GM19023 (cell line): ENCODE data around the gene NTSR1.

Experiments used
- ATAC-seq: cut with Tn5 transposase; IDR thresholded peaks from one replicate; pipeline ENCODE4 v1.9.1; 2021; ENCODE audit warnings: mild to moderate bottlenecking, moderate library complexity; ENCODE audit not compliant: unreplicated experiment

Gene NTSR1

DNA sequence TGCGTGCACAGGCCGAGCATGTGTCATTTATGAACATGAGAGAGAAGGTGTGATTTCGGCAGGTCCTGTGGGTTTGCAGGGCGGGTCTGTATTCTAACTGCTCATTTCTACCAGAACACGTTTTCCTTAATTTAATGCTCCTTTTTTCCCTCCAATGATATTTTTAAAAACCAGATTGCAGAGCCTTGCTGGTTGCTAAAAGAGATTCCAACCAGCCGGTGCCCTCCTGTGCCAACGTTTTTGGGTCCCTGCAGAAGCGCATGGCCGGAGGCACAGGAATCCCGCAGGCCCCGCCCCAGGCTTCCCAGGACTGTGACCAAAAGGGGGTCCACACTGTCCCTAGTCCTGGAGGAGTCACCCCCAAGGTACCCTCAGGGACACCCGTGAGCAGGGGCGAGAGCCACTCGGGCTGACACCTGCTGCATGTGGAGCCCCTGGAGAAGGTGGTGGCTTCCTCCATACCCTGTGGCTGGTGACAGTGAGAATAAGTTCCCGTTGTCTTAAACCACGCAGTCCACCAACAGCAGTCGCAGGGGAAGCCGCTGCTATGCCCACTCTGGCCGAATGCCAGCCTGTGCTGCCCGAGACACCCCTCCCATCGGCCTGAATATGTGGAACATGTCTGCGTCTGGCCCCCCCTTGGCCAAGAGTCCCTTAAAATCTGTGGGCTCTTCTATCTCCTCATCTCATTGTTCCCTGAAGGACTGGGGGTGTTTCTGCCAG is 15.7 kb upstream of the NTSR1 start:
- no peak for ATAC-seq

DNA sequence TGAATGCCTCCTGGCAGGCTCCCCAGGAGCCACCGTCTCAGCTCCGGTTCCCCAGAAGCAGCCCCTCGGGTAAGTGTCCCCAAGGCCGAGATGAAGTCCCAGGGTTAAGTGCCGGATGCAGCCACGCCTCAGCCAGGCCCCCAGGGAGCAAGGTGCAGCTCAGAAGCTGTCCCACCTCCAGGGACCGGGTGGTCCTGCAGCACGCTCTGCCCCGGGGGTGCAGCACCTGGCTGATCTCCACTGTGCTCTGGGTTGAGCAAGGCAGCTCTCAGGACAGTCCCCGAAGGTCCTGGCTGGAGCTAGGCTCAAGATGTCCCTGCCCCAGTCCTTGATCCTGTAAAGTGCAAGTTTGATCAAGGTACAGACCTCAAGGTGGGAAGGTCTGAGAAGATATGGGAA is 15.1 kb upstream of the NTSR1 start:
- no peak for ATAC-seq

DNA sequence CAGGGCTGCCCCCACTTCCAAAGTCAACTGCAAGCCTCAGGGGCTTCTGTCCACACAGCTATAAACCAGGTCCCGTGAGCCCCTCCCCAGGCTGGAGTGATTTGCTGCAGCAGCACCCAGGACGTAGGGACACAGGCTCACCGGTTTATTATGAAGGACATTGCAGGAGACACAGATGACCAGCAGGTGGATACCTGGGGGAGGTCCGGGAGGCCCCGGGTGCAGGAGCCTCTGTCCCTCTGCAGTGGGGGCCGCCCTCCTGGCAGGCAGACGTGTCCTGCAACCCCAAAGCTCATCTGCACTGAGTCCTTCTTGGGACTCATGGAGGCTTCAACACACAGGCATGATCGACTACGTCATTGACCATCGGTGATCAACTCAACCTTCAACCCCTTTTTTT is 14.5 kb upstream of the NTSR1 start:
- ATAC-seq: no peak

DNA sequence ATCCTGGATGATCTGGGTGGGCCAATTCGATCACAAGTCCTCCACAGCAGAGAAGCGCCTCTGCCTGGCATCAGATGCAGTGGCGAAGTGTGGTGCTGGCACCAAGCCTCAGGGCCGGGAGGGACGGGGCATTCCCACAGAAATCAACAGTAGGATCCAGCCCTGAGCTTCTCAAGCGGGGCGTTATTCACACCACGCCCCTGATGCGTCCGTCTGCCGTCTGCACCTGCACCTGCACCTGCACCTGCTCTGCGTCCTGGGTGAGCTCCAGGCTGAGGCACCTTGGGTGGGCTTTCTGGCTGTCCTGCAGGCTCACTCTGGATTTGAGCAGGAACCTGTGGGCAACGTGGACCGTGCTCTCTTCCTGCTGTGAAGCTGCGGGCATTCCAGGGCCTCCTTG is 13.8 kb upstream of the NTSR1 start:
- ATAC-seq: no peak

DNA sequence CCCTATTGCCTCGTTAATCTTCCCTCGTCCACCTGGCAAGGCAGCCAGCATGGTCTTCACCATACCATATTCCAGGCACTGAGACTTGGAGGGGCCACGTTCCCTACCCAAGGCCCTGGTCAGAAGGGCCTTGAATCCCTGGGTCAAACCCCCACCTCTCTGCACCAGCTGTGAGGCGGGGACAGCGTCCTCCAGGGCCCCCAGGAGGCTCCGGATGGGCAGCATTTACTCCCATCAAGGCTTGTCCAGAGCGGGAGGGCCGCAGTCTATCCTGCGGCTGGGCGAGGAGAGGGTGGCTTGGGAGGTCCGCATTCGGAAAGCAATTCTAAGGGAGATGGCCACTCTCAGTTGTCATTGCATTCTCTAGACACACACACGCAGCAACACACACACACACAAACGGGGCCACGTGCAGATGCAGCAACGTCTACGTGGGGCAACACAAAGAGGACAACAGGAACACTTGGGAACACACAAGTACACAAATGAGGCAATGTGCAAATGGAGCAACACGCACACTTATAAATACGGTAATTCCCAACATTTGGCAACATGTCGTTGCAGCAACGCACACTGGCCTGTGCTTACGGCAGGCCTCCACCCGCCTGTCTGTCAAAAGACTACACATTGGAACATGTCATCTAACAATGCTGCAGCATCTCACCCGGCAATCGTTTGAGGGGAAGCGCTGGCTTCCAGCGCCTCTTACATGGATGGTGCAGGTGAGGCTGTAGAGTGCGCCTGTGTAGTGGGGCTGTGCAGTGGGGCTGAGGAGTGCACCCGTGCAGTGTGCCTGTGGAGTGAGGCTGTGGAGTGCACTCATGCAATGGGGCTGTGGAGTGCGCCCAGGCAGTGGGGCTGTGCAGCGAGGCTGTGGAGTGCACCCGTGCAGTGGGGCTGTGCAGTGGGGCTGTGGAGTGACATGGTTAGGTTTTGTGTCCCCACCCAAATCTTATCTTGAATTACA is 12.9 kb upstream of the NTSR1 start:
- ATAC-seq: no peak

DNA sequence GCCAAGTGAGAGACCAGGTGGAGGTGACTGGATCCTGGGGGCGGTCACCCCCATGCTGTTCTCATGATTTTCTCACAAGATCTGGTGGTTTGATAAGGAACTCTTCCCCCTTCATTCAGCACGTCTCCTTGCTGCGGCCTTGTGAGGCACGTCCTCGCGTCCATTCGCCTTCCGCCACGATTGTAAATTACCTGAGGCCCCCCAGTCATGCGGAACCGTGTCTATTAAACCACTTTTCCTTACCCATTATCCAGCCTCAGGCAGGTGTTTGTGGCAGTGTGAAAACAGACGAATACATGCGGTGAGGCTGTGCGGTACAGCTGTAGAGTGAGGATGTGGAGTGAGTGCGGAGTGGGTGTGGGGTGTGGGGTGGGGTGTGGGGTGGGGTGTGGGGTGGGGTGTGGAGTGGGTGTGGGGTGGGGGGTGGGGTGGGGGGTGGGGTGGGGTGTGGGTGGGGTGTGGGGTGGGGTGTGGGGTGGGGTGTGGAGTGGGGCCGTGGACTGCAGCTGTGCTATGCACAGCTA is 12.1 kb upstream of the NTSR1 start:
- no peak for ATAC-seq

DNA sequence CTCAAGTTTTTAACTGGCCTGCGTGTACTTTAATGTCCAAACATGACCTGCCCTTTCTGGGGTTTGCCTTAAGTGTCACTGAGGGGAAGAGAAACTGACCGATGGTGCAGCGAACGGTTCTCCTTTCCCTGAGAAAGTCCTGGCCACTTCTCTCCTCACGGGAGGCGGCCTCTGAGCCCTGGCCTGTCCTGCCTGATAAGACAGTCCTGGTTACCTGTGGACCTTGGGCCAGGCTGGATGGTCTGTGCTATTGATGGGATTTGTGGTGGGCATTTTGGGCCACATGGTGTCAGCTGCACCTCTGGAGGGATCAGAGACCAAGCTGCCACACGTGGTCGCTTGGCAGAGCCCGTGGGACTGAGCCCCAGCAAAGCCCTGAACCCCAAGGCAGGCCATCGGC is 11.6 kb upstream of the NTSR1 start:
- ATAC-seq: no peak

DNA sequence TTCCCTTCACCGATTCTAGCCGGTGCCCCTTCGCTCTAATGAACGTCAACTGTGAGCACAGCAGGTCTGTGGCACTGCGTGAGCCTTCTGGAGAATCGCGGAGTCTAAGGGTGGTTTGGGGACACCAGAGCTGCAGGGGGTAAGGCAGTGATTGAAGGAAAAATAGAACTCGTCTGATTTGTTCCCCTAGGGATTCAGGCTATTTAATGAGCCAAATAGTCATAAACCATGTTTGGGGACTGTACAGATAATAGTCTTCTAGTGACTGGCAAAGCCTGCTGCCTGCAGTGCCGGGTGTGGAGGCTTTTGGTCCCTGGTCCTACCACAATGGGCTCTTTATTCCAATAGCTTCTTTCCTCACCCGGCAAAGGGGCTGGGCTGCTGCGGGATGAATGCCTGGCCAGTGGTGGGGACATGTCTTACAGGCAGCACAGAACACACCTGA is 11.1 kb upstream of the NTSR1 start:
- ATAC-seq: no peak

DNA sequence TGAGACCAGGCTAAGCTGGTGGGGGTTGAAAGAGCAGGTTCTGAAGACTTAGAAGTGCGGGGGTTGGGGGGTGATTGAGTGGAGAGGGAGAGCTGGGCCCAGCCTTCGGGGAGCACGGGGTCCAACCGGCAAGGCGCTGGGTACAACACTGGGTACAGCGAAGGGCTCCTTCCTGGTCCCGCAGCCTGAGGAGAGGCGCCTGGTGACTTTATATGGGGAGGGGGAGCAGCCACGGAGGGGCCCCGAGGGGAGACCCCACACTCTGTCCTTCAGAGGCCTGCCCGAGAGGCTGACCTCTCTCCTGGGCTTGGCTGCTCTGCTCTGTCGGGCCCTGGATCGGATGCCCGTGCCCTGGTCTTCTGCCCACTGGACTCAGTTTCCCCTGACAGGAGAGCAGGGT is 10.4 kb upstream of the NTSR1 start:
- no peak for ATAC-seq

DNA sequence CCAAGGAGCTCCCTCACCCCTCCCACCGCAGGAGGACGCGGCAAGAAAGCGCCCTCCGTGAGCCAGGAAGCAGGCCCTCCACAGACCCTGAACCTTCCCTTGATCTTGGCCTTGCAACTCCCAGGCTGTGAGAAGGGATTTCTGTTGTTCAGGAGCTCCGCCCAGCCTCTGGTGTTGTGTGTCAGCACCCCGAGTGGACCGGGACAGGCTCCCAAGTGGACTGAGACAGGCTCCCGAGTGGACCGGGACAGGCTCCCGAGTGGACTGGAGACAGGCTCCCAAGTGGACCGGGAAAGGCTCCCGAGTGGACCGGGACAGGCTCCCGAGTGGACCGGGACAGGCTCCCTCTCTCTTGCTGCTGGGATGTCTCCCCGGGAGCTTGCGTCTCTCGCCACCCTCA is 9.3 kb upstream of the NTSR1 start:
- ATAC-seq: no peak

DNA sequence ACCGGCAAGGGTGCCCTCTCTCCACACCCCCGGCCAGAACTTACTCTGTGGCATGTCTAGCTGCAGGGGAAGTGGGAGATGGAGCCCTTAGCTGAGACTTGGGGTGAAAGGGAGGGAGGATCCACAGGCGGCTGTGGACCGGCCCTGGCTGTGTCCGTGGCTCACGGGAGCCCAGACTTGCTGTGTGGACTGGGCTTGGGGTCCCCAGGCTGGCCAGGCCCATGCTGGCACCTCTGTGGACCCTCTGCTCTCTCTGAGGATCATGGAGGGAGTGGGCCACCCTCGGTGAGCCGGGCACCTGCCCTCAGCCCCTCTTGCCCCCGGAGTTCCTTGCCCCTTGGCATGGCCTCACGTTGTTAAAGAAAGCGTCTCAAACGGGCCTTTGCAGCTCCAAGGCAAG is 8.9 kb upstream of the NTSR1 start:
- ATAC-seq: no peak

DNA sequence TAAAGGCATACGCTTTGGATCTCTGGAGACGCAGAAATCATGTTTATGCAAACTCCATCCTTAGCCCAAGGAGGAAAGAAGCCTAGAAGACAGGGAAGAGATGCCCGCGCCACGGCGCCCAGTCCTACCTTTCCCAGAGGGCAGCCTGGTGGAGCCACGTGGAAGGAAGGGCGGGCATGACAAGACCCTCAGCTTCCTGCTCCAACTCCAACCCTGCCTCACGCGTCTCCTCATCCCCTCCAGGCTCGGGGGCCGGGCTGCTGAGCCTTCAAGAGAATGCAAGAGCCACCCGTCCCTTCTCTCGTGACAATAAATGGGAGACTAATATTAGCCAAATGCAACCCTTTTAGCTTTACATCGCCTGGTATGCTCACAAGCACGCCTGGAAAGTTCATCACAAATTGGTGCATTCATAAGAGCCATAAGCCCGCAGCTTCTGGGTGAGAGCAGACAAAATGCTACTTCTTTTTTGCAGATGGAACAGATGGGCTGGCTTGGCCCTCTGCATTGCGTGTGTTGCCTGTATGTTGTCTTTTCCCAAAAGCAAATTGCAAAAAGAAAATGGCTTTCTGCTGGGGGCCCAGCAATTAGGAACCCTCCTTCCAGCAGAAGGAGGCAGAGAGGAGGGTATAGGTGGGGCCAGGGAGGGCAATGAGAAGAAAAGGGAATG is 8.2 kb upstream of the NTSR1 start:
- ATAC-seq: no peak

DNA sequence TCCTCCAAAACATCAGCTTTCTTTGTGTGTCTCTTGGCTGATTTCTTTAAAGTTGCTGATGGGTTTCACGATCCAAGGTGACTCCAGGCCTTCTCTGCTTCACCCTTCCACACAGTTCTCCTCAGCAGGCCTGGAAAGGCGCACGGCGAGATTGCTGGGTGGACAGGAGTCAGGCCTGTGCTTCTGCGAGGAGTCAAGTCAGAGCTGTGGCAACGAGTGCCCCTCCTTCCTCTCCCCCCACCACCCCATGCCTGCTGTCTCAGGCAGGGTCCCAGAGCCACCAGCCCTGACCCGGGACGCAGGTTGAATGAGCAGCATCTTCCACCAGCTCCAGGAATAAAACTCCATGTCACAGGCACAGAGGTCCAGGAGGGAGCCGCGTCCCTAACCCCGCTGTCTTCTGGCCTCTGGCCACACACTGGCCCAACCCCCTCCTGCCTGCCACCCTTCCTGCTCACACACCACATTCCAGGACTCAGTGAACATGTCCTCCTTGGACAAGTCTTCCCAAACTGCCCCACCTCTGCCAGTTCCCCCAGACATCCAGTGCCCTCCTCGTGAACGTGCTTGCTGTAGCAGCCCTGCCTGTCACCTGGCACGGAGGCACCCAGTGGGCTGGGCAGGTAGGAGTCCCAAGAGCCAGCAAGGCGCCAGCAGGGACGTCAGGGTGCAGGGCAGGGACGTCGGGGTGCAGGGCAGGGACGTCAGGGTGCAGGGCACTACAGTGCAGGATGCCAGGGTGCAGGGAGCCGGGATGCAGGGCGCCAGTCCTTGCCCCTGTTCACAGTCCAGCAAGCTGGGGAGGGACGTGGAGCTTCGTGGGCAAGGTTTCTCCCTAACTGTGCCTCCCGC is 7.2 kb upstream of the NTSR1 start:
- ATAC-seq: no peak

DNA sequence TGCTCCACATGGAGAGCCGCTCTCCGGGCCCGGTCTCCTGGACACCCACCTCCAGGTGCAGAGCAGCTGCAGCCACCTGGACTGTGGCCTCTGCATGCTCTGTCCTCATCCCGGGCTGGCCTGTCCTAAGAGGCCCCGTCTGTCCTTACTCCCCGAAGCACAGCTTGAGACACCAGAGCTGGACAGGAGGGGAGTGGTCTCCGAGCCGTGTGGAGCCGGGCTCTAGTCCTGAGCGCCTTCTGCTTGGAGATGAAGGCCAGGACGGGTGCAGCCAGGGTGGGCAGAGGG is 6.7 kb upstream of the NTSR1 start:
- ATAC-seq: no peak

DNA sequence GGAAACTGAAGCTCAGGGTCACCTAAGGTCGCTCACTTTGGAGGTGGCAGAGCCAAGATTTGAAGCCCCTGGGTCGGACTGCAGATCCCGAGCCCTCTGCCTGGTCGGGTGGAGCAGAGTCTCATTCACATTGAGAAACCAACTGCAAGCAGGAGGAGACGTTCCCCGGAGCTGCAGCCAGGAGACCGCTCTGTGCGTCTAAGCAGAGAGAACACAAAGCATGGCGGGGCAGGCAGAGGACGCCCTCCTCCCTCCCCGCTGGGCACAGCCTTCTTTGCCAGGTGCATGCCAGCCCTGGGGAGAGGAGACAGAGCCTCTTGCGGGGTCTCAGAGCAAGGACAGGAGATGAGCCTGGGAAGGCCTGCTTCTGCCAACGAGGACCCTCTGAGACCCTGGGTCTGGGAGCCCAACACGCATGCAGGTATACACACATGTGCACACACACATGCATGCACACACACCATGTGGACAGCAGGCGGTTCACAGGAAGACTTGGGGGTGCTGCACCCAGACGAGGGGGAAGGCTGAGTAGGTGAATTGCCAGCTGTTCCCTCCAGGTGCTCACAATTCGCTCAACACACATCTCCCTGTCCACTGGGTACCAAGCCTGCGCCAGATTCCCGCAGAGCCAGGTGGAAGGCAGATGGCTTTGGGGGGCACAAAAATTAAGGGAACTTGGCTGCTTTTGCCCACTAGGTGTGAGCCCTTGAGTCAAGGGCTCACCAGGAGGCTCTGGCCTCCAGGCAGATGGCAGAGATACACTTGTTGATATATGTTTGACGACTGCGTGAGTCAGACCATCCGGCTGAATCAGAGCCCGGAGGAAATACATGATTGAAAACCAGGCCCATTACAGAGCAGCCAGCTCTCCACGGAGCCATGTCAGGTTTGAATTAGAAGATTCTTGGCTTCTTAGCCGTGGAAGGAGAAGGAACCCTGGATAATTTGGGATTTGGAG is 5.5 kb upstream of the NTSR1 start:
- no peak for ATAC-seq

DNA sequence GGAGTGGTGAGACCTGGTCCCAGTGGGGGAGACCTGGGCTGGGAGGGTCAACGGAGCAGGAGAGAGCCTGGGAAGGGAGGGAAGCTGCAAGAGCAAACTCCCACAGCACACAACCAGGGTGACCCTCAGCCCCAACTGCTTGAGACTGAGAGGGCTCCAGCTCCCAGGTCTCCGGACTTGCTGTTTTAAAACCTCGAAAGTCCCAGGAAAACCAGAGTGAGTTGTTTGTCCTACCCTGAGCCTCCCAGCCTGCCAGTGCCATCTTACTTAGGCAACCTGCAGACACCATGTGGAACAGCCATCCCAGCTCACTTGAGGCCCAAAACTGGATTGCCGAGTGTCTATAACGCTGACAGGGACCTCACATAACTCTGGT is 4.8 kb upstream of the NTSR1 start:
- ATAC-seq: no peak

DNA sequence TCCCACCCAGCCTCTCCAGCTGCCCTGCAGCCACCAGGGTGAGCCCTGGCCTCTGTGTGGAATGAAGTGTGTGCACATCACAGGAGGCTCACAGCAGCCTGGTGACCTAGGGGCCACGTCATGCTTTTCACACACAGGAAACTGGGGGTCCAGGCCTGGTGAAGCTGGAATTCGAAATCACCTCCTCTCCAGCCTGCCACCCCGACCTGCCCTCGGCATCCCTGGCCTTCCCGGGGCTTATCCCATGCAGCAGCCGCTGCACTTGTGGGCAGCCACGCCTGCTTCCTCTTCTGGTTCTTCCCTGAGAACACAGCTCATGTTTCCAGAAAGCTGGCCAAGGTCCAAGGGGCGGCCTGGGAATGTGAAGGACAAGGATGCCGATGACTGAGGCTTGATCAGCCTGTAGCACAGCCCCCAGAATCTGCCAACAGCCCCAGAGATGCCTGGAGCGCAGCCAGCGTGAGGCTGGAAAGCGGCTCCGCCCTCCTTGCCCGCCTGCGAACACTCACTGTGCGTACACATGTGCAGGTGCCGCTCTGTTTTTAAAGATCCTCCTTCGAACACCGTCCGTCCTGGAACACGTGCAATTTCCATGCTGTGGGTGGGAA is 4.2 kb upstream of the NTSR1 start:
- no peak for ATAC-seq

DNA sequence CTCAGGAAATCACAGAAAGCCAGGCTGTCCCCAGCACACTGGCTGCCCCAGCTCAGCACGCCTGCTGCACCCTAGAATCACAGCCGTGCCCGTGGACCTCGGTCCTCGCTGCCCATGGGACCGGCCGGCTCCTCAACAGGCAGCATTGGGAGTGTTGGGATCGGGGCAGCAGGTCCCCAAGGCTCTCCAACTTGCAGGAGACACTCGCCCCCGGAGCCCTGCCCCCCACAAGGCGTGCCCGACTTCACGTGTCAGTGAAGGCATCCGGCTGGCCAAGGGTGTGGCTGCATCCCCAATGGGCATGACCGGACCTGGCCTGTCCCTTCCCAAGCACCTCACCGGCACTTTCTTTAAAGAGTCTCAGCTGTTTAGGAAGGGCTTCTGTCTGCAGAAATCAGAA is 3.0 kb upstream of the NTSR1 start:
- ATAC-seq: no peak

DNA sequence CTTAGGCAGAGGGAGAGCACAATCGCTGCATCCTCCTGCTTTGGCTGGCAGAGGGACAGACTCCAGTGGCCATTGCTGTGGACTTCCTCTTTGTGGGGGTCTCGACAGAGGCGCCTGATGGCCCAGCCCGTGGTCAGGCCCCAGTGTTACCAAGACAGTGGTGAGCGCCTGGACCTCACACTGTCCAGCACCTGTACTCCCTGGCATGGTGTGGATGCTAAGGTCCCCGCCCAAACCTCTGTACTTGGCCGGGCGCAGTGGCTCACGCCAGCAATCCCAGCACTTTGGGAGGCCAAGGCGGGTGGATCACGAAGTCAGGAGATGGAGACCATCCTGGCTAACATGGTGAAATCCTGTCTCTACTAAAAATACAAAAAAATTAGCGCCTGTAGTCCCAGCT is 2.3 kb upstream of the NTSR1 start:
- no peak for ATAC-seq
